GM18858 (cell line): ENCODE results near the gene LIN7A.

Experiments
- ATAC-seq: cut with Tn5 transposase; IDR thresholded peaks from one replicate; pipeline ENCODE4 v1.9.1; 2021; ENCODE audit not compliant: unreplicated experiment

LIN7A gene

GRCh38 chr12:80860928-80861327 lies 76.8 kb downstream of the LIN7A start:
- ATAC-seq, result no peak

GRCh38 chr12:80860206-80860605 lies 77.5 kb downstream of the LIN7A start:
- no peak for ATAC-seq

DNA sequence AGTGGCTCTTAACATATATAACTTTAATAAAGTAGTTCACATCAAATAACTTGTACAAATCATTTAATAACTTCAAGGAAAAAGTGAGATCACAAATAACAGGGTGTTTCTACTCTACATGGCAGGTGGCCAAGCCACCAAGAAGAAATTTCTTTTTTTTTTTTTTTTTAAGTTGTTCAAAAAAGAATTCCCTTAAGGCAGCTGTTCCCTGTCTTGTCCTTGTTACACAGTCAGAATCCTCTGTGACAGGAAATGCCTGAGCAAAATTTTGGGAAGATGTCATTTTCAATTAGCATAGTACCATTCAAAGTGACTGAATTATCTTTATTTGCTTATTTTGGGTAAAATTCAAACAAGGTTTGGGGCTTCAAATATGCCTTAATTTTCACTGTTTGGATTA lies 79.4 kb downstream of the LIN7A start:
- ATAC-seq, result no peak

DNA sequence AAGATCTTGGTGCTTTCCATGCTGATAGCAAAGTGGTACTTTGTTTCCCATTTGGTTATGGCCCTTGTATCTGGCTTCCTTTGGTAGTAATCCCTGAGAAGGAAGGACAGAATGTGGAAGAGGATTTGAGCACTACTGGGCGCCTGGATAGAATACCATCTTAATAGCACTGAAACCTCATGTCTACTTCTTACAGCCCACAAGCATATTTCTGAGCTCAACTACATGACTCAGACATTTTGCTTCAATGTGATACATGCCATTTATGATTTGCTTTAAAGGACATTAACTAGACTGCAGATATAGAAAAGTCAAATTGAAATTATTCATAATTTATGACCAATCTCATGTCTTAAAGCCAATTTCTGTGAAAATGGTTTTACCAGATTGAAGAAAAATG lies 80.4 kb downstream of the LIN7A start:
- ATAC-seq, result no peak

DNA sequence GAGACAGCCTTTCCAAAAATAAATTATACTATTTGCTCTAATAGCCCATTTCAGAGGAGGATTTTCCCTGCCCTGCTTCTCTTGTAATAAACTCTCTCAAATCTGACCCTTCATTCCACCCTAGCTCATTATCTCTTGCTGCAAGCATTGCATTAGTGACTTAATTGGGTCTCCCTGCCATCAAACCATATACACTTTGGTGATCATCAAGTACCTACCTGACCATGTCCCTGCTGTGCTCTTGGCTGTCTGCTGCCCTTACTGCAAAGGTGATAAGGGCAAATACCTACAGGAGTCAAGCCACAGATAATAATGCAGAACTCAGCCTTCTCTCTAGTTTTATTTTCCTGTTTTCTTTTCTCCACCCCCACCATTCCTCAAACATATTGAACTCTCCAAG lies 88.4 kb downstream of the LIN7A start:
- no peak for ATAC-seq

DNA sequence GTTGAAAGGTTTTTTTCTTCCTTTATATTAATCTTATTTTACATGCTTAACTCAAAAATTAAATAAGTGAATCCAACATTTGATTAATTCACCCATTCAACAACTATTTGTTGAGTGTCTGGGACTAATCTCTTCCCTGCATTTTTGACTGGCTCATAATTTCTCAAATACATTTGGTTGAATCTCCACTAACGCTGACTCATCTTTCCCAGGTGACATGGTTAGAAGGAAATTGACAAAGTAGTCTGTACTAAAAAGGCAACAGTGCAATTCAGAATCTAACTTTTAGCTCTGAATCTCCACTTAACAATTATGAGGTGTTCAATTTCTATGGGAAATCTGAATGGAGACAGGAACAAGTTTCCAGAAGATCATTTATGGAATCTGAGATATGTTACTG lies 88.9 kb downstream of the LIN7A start:
- no peak for ATAC-seq

DNA sequence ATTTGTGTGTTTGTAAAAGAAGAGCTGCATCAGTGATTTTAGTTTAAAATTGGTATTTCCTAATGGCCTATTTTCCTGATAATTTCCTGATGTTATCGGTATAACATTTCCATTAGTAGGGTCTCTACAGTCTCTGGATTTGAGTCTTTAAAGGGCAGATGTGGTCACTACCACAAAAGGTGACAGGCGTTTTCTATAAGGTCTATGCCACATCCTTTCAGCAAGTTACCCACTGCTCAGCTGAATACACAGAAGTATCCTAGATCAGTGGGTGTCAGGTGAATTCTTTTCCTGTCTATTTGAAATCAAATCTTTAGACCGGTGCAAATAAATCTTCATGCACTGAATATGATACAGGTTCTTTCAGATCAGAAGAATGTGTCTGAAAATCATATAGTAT lies 90.2 kb downstream of the LIN7A start:
- no peak for ATAC-seq

GRCh38 chr12:80846952-80847351 lies 90.8 kb downstream of the LIN7A start:
- no peak for ATAC-seq

DNA sequence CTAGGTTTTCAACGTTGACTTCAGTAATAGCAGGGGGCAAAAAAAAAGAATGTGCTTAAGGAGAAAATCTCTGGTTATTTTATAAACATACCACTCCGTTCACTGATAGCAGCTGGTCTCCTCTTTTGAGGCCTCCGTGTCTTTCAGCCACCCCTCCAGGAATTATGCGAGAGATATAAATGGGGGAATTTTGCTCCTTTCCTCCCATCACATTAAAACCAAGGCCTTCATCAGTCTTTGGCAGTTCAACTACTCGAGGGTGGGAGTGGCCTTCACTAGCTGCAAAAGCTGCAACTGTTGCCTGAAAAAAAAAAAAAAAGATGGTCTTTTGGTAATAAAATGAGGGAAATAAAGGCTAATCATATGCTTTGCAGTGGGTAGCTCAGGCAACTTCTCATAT lies 92.1 kb downstream of the LIN7A start:
- no peak for ATAC-seq

DNA sequence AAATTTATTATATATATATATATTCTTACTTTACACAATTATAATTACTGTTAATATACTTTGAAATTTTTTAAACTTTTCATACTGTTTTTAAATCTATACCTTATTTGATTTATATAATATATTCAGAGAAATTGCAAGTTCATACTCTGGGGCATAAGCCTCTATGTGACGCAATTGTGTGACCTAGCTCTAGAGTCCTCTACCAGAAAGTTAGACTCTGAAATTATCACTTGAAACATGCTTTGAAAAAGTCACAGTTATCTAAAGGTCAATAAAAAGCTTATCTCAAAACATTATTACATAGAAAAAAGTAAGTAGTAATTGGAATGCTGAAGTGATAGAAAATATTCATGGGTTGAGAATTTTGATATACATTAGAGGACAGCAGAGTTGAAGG lies 93.8 kb downstream of the LIN7A start:
- ATAC-seq, result no peak

- no peak for ATAC-seq
Observed at GRCh38 chr12:80838708-80839107, 99.0 kb downstream of the LIN7A start.

DNA sequence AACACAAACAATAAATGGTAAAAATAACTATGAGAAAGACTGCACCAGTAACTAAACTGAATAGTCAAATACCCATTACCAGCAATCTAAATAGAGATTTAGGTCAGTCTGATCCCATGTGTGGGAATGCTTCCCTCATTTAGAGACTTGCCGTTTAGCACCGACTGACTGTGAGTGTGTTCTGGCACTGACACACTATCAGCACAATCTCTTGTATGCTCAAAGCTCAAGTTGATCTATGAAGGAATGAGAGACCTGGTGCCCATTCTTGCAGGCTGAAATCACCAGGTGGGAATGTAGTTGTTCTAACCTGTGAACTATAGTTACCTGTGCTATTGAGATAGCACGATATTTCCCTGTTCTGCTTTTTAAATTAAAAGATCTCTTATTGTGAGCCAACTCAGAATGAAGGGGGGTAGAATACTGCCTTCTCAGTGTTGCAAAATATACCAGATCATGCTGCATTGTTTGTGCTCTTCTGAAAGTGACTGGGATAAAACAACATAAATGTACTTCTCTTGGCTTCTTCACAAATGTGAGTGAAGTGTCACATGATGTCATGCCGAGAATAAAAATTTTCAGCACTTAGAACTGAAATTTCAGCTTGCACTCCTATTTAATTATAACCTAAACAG lies 99.6 kb downstream of the LIN7A start:
- no peak for ATAC-seq

- peak; percentile 59 for ATAC-seq
Observed at GRCh38 chr12:80837342-80837978, 100.3 kb downstream of the LIN7A start.

DNA sequence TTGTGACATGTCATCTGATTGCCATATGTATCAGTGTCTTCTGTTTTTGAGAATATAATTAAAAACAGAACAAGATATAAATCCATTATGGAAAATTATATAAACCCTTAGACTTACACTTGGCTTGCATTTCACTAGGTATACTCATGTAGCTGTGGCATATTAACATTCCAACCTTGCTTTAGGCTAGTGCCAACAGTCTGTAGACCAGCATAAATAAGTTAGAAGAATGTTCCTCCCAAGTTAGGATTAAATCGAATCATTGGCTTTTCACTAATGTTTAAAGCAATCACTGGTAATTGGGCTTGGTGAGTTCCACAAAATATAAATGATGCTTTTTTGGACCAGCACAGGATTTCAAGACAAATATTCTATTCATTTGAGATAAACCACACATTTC lies 103.0 kb downstream of the LIN7A start:
- no peak for ATAC-seq

GRCh38 chr12:80830533-80831088 lies 107.1 kb downstream of the LIN7A start:
- ATAC-seq, result no peak

GRCh38 chr12:80829767-80830166 lies 108.0 kb downstream of the LIN7A start:
- ATAC-seq, result no peak

DNA sequence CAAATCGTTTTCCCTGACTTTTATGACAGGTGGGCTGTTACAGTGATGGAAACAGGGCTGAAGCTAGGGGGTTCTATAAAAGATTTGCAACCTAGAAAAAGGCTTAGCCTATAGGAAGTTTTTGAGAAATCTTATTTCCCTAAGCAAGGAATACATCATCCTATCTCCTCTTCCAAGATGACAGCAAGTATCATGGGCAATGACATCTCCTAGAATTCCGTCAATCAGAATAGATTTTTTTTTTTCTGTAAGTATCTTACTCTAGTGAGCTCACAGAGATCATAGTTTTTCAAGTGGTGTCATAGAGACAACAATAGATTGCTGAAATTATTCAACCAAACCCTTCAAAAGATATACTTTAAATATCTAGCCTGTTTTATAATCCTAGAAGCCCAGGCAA lies 112.2 kb downstream of the LIN7A start:
- no peak for ATAC-seq

- no peak for ATAC-seq
Observed at GRCh38 chr12:80823393-80823792, 114.3 kb downstream of the LIN7A start.

- ATAC-seq, result no peak
Observed at GRCh38 chr12:80821513-80822000, 116.2 kb downstream of the LIN7A start.

DNA sequence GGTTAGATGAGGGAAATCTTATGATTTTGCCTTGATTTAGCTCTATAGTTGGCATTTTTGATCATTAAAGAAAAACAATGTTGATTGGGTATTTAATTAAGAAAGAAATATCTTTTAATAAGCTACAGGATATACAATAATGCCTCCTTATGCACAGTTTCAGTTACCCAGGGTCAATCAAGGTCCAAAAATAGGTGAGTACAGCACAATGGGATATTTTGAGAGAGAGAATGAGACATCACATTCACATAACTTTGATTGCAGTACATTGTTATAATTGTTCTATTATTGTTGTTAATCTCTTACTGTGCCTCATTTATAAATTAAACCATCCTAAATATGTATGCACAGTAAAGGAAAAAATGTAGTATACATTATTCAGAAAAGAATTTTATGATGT lies 118.9 kb downstream of the LIN7A start:
- ATAC-seq, result no peak

DNA sequence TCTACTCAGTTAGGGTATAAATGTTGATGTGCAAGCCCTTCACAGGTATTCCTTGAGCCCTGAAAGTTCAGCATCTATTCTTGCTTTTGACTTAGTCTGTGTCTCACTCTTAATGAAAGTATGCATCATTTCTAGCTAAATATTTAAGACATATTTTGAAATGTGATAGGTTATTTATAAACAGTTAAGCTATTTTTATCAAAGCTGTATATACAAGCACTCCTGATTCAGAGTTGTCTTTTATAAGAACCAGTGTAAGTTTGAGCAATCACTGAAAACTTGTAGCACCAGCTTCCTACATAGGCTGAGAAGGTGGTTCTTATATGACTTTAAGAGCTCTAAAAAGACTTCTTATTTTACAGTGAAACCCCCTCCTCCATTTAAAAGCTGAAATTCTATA lies 122.4 kb downstream of the LIN7A start:
- no peak for ATAC-seq

GRCh38 chr12:80814453-80814852 lies 123.3 kb downstream of the LIN7A start:
- no peak for ATAC-seq

GRCh38 chr12:80813820-80814219 lies 123.9 kb downstream of the LIN7A start:
- ATAC-seq, result peak; percentile 38
